ENCODE results near the gene FBXO21. TPM values are rescaled to one million over a fixed set of nuclear protein-coding genes. Genes with fewer than 3 reads are reported as not detected.

The FBXO21 gene, protein sequence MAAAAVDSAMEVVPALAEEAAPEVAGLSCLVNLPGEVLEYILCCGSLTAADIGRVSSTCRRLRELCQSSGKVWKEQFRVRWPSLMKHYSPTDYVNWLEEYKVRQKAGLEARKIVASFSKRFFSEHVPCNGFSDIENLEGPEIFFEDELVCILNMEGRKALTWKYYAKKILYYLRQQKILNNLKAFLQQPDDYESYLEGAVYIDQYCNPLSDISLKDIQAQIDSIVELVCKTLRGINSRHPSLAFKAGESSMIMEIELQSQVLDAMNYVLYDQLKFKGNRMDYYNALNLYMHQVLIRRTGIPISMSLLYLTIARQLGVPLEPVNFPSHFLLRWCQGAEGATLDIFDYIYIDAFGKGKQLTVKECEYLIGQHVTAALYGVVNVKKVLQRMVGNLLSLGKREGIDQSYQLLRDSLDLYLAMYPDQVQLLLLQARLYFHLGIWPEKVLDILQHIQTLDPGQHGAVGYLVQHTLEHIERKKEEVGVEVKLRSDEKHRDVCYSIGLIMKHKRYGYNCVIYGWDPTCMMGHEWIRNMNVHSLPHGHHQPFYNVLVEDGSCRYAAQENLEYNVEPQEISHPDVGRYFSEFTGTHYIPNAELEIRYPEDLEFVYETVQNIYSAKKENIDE
- 10 to 100 TPM; 21.6 to 42.4 (median 27.8) TPM for total RNA-seq
- polyA plus RNA-seq = 10 to 100 TPM in 1 of 2 donors, 1 to 10 TPM in 1; 9.0 to 17.0 TPM

DNA sequence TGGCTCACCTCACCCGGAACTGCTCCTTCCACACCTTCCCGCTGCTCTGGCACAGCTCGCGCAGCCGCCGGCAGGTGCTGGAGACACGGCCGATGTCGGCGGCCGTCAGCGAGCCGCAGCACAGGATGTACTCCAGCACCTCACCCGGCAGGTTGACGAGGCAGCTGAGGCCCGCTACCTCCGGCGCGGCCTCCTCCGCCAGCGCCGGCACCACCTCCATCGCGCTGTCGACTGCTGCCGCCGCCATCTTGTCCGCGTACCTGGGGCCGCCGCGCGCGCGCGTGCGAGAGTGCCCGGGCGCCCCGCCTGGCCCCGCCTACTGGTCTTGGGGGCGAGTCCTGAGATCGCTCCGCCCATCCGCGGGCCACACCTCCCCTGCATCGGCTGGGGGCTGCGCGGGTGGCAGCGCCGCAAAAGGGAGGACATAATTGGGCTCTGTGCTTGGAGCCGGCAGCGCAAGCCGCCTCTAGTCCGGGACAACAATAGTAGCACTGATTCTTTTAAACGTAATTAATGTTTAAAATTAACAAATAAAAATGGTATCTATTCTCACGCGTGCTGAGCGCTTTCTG is at the start of gene FBXO21:
Gene FBXO21, minus strand, starts transcription at position 261 of the 572 bp plus-strand sequence. Its CDS starts 14 bp downstream, at position 247.
- H3K9me3 ChIP-seq = no peaks in the 10 kb centered on the region
- peaks cover 0 to 12% (median 5%) of the 10 kb centered on the region in 3 donors for H3K36me3 ChIP-seq
- FAIRE-seq = no peak
- H3K4me1 ChIP-seq = peaks cover 0 to 8% (median 0%) of the 10 kb centered on the region in 3 donors
- H3K27ac ChIP-seq = peak within 1 kb of the TSS; percentile 41 to 77 (median 65)
- peak within 1 kb of the TSS; percentile 74 to 86 (median 84) for H3K4me3 ChIP-seq
- ATAC-seq = peak; percentile 96 to 99 (median 98)
- 2% methylated on average over 37 to 59 of the region's 59 CpGs for WGBS, 2 donors
- H3K27me3 ChIP-seq = no peaks in the 10 kb centered on the region
- peak; percentile 85 to 98 (median 94) for DNase-seq
- intact Hi-C loops (cut with DNase I) = no loop called here
- TF ChIP-seq, protein P1, sequence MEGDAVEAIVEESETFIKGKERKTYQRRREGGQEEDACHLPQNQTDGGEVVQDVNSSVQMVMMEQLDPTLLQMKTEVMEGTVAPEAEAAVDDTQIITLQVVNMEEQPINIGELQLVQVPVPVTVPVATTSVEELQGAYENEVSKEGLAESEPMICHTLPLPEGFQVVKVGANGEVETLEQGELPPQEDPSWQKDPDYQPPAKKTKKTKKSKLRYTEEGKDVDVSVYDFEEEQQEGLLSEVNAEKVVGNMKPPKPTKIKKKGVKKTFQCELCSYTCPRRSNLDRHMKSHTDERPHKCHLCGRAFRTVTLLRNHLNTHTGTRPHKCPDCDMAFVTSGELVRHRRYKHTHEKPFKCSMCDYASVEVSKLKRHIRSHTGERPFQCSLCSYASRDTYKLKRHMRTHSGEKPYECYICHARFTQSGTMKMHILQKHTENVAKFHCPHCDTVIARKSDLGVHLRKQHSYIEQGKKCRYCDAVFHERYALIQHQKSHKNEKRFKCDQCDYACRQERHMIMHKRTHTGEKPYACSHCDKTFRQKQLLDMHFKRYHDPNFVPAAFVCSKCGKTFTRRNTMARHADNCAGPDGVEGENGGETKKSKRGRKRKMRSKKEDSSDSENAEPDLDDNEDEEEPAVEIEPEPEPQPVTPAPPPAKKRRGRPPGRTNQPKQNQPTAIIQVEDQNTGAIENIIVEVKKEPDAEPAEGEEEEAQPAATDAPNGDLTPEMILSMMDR (IDR thresholded peaks at IDR 0.05) = no peak

DNA sequence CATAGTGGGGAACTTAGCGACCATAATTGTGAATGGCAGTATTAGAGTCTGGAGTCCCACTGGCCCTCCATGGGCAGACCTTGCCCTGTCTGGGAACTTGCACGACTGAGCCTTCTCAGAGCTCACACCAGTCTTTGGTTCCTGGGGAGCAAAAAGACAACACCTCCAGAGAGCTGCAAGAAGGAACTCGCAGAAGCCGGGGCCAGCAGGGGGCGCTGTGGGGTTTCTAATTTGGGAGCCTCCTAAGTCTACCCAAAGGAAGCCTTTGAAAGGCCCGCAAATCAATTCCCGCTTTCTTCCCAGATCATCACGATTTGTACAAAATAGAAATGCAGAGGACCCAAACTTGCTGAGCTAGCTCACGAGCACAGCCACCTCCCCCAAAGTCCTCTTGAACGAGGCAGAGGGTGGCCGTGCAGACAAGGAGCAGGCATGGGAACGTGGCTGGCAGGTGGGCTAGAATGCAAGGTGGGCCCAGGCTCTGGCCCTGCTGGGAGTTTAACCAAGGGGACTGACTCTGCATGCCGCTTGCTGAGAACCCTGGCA is 46.3 kb upstream of the FBXO21 start:
- no peak for FAIRE-seq
- peak; percentile 55 to 99 (median 82) for DNase-seq
- Histone ChIP-seq H3K4me3 (no peak overlapping the region), H3K27ac (no peak overlapping the region), H3K36me3 (no peaks in the 10 kb centered on the region), H3K9me3 (no peaks in the 10 kb centered on the region), H3K4me1 (no peaks in the 10 kb centered on the region), H3K27me3 (no peaks in the 10 kb centered on the region)
- intact Hi-C loops (cut with DNase I) = no loop called here
- TF ChIP-seq, protein P1 (IDR thresholded peaks at IDR 0.05) = peak; percentile 77 to 80 (median 78)
- ATAC-seq = peak in 3 of 4 donors; percentile 71 to 81 (median 75)
- WGBS, 2 donors = 28 to 29% methylated on average over 13 of the region's 13 CpGs

DNA sequence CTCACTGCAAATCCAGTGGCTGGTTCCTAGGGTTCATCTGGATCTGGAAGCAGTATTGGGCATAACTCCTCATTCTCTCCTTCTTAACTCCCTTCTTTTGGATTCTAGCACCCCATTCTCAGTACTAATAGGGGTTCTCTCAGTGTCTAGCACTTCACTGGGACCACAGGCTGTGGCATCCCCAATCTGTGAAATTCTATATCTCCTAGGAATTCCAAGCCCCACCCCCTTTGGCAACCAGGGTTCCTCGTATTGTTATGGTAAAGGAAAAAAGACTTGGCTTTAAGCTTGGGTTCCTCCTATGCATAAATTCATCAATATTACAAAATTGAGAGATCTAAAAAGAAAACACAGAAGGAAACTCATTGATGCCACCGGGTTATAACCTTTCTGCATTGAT is 45.0 kb upstream of the FBXO21 start:
- Histone ChIP-seq H3K4me1 (no peaks in the 10 kb centered on the region), H3K36me3 (no peaks in the 10 kb centered on the region), H3K27me3 (no peaks in the 10 kb centered on the region), H3K4me3 (no peak overlapping the region), H3K27ac (no peak overlapping the region), H3K9me3 (no peaks in the 10 kb centered on the region)
- TF ChIP-seq, protein P1 (IDR thresholded peaks at IDR 0.05) = no peak
- DNase-seq (no peak), FAIRE-seq (no peak), ATAC-seq (no peak)
- 56 to 60% methylated on average over 2 of the region's 2 CpGs for WGBS, 2 donors
- intact Hi-C loops (cut with DNase I) = no loop called here

DNA sequence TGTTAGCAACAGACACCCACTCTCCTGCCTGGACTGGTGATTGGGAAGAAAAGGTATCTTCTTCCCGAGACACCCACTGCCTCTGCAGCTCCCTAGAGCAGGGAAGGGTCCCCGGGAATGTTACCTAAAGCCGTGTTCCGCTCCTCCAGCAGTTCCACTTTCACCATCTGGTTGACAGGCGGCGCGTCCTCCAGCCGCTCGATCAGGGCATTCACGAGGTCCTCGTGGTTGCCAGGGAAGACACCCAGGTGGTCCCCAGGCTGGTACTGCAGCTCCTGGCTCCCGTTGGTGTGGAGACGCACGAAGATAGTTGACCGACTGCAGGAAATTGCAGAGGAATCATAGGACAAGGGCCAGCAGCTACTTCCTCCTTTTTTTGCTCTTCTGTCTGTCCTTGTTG is 44.2 kb upstream of the FBXO21 start:
- WGBS, 2 donors = 90 to 94% methylated on average over 15 of the region's 15 CpGs
- TF ChIP-seq, protein P1 (IDR thresholded peaks at IDR 0.05) = no peak
- no peaks in the 10 kb centered on the region for H3K36me3 ChIP-seq
- ATAC-seq (no peak), DNase-seq (no peak), FAIRE-seq (no peak)
- no peak overlapping the region for H3K27ac ChIP-seq
- no peaks in the 10 kb centered on the region for H3K27me3 ChIP-seq
- intact Hi-C loops (cut with DNase I) = no loop called here
- H3K4me3 ChIP-seq = no peak overlapping the region
- no peaks in the 10 kb centered on the region for H3K4me1 ChIP-seq
- no peaks in the 10 kb centered on the region for H3K9me3 ChIP-seq

All from pancreas (tissue), 10 donors.